CD14-positive monocyte (primary cell): ENCODE results near the gene MADD. TPM values are rescaled to one million over a fixed set of nuclear protein-coding genes. Genes with fewer than 3 reads are reported as not detected.

Experiments
- DNase-seq, 3 donors: peaks; one replicate each; pipeline ENCODE4 v3.0.0-alpha.2; 2011 to 2022
- H2AFZ ChIP-seq: 2 replicates; pipeline ENCODE4 v1.6.0; 2012; ENCODE audit warnings: mild to moderate bottlenecking, low read depth, low read length, inconsistent platforms; ENCODE audit not compliant: insufficient read depth, poor library complexity, severe bottlenecking
- H3K27ac ChIP-seq, 2 donors: 1 replicate in 1 of 2; 2 replicates in 1 of 2; pipeline ENCODE4 v1.5.1; 2012 to 2013; ENCODE audit warnings: low read length in 2 of 2, control low read depth in 1 of 2, inconsistent platforms in 1 of 2, low read depth in 1 of 2, mild to moderate bottlenecking in 1 of 2
- H3K27me3 ChIP-seq, 2 donors: one replicate each; pipeline versions ENCODE4 v1.6.0 to v1.6.1; 2011 to 2013; ENCODE audit warnings: low read length in 2 of 2; ENCODE audit not compliant: control insufficient read depth in 2 of 2, insufficient read depth in 2 of 2
- H3K36me3 ChIP-seq, 2 donors: replicated peaks in 1 of 2; 1 replicate in 1 of 2; 2 replicates in 1 of 2; pipeline versions ENCODE4 v1.5.1 to v1.6.1; 2012 to 2013; ENCODE audit warnings: low read length in 2 of 2, control low read depth in 1 of 2, inconsistent platforms in 1 of 2, mild to moderate bottlenecking in 1 of 2; ENCODE audit not compliant: insufficient read depth in 2 of 2, control insufficient read depth in 1 of 2
- H3K4me1 ChIP-seq, 2 donors: 1 replicate in 1 of 2; 2 replicates in 1 of 2; pipeline versions ENCODE4 v1.5.1 to v1.6.1; 2012 to 2013; ENCODE audit warnings: low read length in 2 of 2, control low read depth in 1 of 2, inconsistent platforms in 1 of 2, mild to moderate bottlenecking in 1 of 2, moderate library complexity in 1 of 2; ENCODE audit not compliant: insufficient read depth in 2 of 2, control insufficient read depth in 1 of 2
- H3K4me2 ChIP-seq: replicated peaks from 2 replicates; pipeline ENCODE3; 2012; ENCODE audit warnings: low read length, moderate library complexity, mild to moderate bottlenecking; ENCODE audit not compliant: poor library complexity, severe bottlenecking; ENCODE audit errors: extremely low read depth
- H3K4me3 ChIP-seq, 3 experiments: fragments of 200-600 bp in 1 of 3; sonication (generic) in 1 of 3; replicated peaks in 1 of 3; 1 replicate in 2 of 3; 2 replicates in 1 of 3; pipeline ENCODE4 v1.5.1; 2011 to 2013; ENCODE audit warnings: low read length in 3 of 3, mild to moderate bottlenecking in 3 of 3, control low read depth in 2 of 3, low read depth in 2 of 3, inconsistent platforms in 1 of 3, moderate library complexity in 1 of 3
- H3K79me2 ChIP-seq: 2 replicates; pipeline ENCODE4 v1.6.0; 2012; ENCODE audit warnings: mild to moderate bottlenecking, control low read depth, inconsistent platforms, low read length, moderate library complexity; ENCODE audit not compliant: insufficient read depth
- H3K9ac ChIP-seq: 2 replicates; pipeline ENCODE4 v1.6.0; 2017; ENCODE audit warnings: low read length, mild to moderate bottlenecking; ENCODE audit not compliant: insufficient read depth, poor library complexity, severe bottlenecking
- H3K9me3 ChIP-seq, 2 donors: replicated peaks in 1 of 2; 1 replicate in 1 of 2; 2 replicates in 1 of 2; pipeline versions ENCODE4 v1.5.1 to v1.6.1; 2012 to 2013; ENCODE audit warnings: low read length in 2 of 2, control low read depth in 1 of 2; ENCODE audit not compliant: control insufficient read depth in 1 of 2, insufficient read depth in 1 of 2
- H4K20me1 ChIP-seq: 2 replicates; pipeline ENCODE4 v1.6.0; 2012; ENCODE audit warnings: mild to moderate bottlenecking, low read length, control low read depth, moderate library complexity; ENCODE audit not compliant: insufficient read depth
- H3K27ac Mint-ChIP-seq, 7 donors: one replicate each; pipeline ENCODE4 v1.8.0; 2020; ENCODE audit warnings: mild to moderate bottlenecking in 7 of 7, mixed read lengths in 7 of 7, moderate library complexity in 6 of 7, inconsistent platforms in 2 of 7
- H3K27me3 Mint-ChIP-seq, 3 donors: one replicate each; pipeline ENCODE4 v1.8.0; 2021 to 2022; ENCODE audit warnings: low read depth in 3 of 3, mild to moderate bottlenecking in 3 of 3, mixed read lengths in 3 of 3, moderate library complexity in 3 of 3, inconsistent platforms in 1 of 3
- H3K36me3 Mint-ChIP-seq, 2 donors: one replicate each; pipeline ENCODE4 v1.8.0; 2020; ENCODE audit warnings: mixed read lengths in 2 of 2, inconsistent platforms in 1 of 2, mild to moderate bottlenecking in 1 of 2
- H3K4me1 Mint-ChIP-seq: one replicate; pipeline ENCODE4 v1.8.0; 2020; ENCODE audit warnings: mild to moderate bottlenecking, mixed read lengths
- H3K4me3 Mint-ChIP-seq, 2 donors: one replicate each; pipeline ENCODE4 v1.8.0; 2020; ENCODE audit warnings: mild to moderate bottlenecking in 2 of 2, mixed read lengths in 2 of 2, moderate library complexity in 1 of 2
- H3K9me3 Mint-ChIP-seq, 7 donors: one replicate each; pipeline ENCODE4 v1.8.0; 2020 to 2022; ENCODE audit warnings: mixed read lengths in 7 of 7, mild to moderate bottlenecking in 6 of 7, moderate library complexity in 6 of 7, inconsistent platforms in 2 of 7
- WGBS: methylation state at CpG from one replicate; pipeline ENCODE4 v1.1.5; 2013; ENCODE audit warnings: missing lambda C conversion rate; ENCODE audit not compliant: insufficient coverage; 5-methylcytosine and 5-hydroxymethylcytosine counted together
- intact Hi-C, 2 donors: fragments of 100-400 bp; cut with micrococcal nuclease; formaldehyde crosslinking; loops; one replicate each; pipeline versions ENCODE4 v1.15.0 to v1.15.1; 2023
- polyA plus RNA-seq, 3 donors: library from polyadenylated mRNA; depleted of rRNA in 1 of 3; unstranded in 2 of 3; stranded (reverse) in 1 of 3; fragments of 300-500 nt in 2 of 3; fragments of >200 nt in 1 of 3; fragmentation: Illumina TruSeq in 2 of 3; gene quantifications; 1 replicate in 2 of 3; 2 replicates in 1 of 3; pipeline ENCODE4 v1.2.3, GENCODE V29; 2012 to 2021
- TF ChIP-seq, protein P1 (sequence below): fragments of 200-600 bp; IDR thresholded peaks from one replicate; pipeline ENCODE4 v1.8.0; 2022; ENCODE audit warnings: antibody characterized with exemption, mild to moderate bottlenecking

MADD gene
- polyA plus RNA-seq, 3 donors = 6.4 to 58.1 (median 12.2) TPM

DNA sequence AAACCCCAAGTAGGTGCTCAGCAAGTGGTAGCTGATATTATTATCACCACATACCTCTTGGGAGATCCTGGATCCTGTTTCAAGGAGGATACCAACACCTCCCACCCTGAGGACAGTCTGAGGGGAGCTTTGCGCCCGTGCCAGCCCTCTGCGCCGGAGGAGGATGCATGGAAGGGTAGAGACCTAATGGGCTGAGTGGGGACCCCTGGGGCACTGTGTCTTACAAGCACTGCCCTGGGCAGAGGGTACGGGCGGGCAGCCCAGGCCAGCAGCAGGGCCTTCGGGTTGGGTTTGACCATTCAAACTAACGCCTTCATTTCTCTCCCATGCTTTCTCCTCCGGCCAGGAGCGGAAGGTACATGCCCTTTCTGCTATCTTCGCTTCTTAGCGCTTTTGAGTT, 56.3 kb downstream of the MADD start:
- no peak overlapping the region for H3K4me2 ChIP-seq
- H3K9ac ChIP-seq = no peak overlapping the region
- no peak overlapping the region for H3K4me3 ChIP-seq
- peaks cover 40% of the 10 kb centered on the region for H4K20me1 ChIP-seq
- H3K9me3 Mint-ChIP-seq = no peaks in the 10 kb centered on the region
- H2AFZ ChIP-seq = no peak overlapping the region
- WGBS = 100% methylated on average over 7 of the region's 12 CpGs
- TF ChIP-seq, protein P1, sequence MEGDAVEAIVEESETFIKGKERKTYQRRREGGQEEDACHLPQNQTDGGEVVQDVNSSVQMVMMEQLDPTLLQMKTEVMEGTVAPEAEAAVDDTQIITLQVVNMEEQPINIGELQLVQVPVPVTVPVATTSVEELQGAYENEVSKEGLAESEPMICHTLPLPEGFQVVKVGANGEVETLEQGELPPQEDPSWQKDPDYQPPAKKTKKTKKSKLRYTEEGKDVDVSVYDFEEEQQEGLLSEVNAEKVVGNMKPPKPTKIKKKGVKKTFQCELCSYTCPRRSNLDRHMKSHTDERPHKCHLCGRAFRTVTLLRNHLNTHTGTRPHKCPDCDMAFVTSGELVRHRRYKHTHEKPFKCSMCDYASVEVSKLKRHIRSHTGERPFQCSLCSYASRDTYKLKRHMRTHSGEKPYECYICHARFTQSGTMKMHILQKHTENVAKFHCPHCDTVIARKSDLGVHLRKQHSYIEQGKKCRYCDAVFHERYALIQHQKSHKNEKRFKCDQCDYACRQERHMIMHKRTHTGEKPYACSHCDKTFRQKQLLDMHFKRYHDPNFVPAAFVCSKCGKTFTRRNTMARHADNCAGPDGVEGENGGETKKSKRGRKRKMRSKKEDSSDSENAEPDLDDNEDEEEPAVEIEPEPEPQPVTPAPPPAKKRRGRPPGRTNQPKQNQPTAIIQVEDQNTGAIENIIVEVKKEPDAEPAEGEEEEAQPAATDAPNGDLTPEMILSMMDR = no peak
- H3K27me3 ChIP-seq = no peaks in the 10 kb centered on the region
- intact Hi-C loops = no loop called here
- H3K36me3 Mint-ChIP-seq = peaks cover 68 to 70% of the 10 kb centered on the region in 2 donors
- H3K79me2 ChIP-seq = no peaks in the 10 kb centered on the region
- H3K27ac ChIP-seq = no peak overlapping the region
- H3K27me3 Mint-ChIP-seq = no peaks in the 10 kb centered on the region
- no peaks in the 10 kb centered on the region for H3K9me3 ChIP-seq
- H3K4me1 ChIP-seq = peaks cover 0 to 6% of the 10 kb centered on the region in 2 donors
- no peak for DNase-seq
- H3K4me3 Mint-ChIP-seq = no peak overlapping the region
- peaks cover 0 to 15% of the 10 kb centered on the region in 2 donors for H3K36me3 ChIP-seq
- peak overlapping the region in 2 of 7 donors; percentile 14 to 21 for H3K27ac Mint-ChIP-seq
- peaks cover 8% of the 10 kb centered on the region for H3K4me1 Mint-ChIP-seq

DNA sequence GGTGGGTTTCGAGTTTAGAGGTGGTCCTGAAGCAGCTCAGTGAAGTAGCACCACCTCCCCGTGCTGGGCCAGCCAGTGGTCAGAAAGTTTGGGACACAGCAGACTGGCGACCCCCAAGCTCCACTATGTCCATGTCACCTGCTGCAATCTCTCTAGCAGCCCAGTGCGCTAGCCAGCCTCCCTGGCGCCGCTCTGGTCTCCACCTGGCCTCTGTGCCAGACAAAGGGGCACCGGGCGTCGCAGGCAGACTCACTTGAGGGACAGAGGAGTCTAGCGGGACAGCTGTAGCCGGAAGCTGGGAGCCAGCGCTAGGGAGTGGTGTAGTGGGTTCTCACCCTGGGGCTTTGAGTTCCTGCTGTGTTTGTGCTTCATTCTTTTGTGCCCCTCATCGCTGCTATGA, 57.1 kb downstream of the MADD start:
- Histone ChIP-seq H4K20me1 (peaks cover 34% of the 10 kb centered on the region), H3K9ac (no peak overlapping the region), H3K9me3 (no peaks in the 10 kb centered on the region), H3K36me3 (peaks cover 0 to 8% of the 10 kb centered on the region in 2 donors), H3K4me1 (peaks cover 0 to 6% of the 10 kb centered on the region in 2 donors), H3K4me2 (no peak overlapping the region), H3K27me3 (no peaks in the 10 kb centered on the region), H3K27ac (no peak overlapping the region), H2AFZ (no peak overlapping the region), H3K4me3 (no peak overlapping the region), H3K79me2 (no peaks in the 10 kb centered on the region)
- intact Hi-C loops = no loop called here
- DNase-seq = peak in 1 of 3 donors; percentile 2
- no peak overlapping the region for H3K4me3 Mint-ChIP-seq
- TF ChIP-seq, protein P1 = no peak
- H3K27me3 Mint-ChIP-seq = no peaks in the 10 kb centered on the region
- WGBS = 97% methylated on average over 12 of the region's 13 CpGs
- H3K4me1 Mint-ChIP-seq = peaks cover 8% of the 10 kb centered on the region
- peaks cover 64 to 68% of the 10 kb centered on the region in 2 donors for H3K36me3 Mint-ChIP-seq
- peak overlapping the region in 1 of 7 donors; percentile 68 for H3K27ac Mint-ChIP-seq
- no peaks in the 10 kb centered on the region for H3K9me3 Mint-ChIP-seq
